GM18858 (cell line): Measurements from ENCODE around the gene NGLY1.

Experiments used
- ATAC-seq: cut with Tn5 transposase; IDR thresholded peaks from one replicate; pipeline ENCODE4 v1.9.1; 2021; ENCODE audit not compliant: unreplicated experiment

NGLY1 gene

GRCh38 chr3:25782938-25783660 lies at the start of gene NGLY1:
TSS of gene NGLY1 (minus strand) at chr3:25783443. CDS start at chr3:25783390, 53 bp downstream.
- ATAC-seq, result peak; percentile 57

GRCh38 chr3:25831578-25831977 lies 48.3 kb upstream of the NGLY1 start:
- peak; percentile 34 for ATAC-seq

DNA sequence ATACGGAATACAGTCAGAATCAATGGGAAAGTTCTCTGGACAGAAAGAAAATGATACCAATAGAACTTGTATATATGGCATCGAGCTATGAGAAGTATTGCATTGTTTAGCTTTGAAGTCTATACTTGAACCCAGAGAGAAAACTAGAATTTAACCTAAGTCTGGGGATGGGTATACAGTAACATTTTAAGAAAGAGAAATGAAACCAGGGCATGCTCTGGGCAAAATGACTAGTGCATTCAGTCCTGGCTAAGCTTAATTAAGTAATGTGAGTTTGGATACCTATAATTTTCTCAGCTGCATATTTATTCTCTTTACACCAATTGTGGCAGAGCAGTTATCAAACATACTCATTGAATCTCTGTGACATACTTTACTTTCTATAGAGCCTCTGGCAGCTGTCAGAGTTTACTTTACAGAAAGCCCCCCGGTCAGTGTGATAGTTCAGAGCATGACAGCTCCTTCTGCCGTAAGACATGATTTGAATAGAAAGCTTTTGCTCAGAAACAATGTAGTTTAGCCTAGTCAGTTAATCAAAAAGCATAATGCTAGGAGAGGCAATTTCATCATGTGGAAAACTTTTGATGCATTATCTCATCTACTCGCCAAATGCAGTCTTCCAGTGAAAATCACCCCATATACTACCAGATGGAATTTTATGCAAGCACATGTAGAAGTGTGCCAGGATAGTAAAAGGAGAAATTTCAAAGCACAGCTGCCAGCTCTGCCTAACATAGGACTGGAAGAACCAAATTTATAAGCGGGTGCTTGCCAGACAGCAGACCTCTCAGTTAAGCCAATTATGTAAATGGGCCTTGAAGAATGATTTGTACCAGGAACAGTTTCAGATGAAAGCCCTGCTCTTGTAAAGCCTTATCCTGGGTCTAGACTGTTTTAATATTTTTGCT lies 47.4 kb upstream of the NGLY1 start:
- no peak for ATAC-seq

DNA sequence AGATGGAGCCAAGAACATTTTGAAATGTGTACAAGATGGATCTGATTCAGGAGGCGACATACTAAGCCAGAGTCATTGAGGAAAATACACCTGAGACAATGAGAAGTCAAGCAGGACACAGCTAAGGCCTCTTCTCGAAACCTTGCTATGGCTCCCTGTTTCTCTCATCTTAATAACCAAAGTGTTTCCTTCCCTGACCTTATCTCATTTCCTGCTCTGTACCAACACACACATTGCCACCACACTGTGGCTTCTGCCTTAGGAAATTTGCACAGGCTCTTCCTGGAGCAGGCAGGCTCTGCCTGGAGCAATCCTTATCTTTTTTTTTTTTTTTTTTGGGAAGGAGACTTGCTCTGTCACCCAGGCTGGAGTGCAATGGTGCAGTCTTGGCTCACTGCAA lies 43.3 kb upstream of the NGLY1 start:
- ATAC-seq, result no peak

GRCh38 chr3:25823314-25823713 lies 40.1 kb upstream of the NGLY1 start:
- ATAC-seq, result no peak

- no peak for ATAC-seq
Measured at GRCh38 chr3:25821746-25822573, 38.7 kb upstream of the NGLY1 start.

GRCh38 chr3:25820816-25821486 lies 37.7 kb upstream of the NGLY1 start:
- no peak for ATAC-seq

- no peak for ATAC-seq
Measured at GRCh38 chr3:25820366-25820765, 37.1 kb upstream of the NGLY1 start.

DNA sequence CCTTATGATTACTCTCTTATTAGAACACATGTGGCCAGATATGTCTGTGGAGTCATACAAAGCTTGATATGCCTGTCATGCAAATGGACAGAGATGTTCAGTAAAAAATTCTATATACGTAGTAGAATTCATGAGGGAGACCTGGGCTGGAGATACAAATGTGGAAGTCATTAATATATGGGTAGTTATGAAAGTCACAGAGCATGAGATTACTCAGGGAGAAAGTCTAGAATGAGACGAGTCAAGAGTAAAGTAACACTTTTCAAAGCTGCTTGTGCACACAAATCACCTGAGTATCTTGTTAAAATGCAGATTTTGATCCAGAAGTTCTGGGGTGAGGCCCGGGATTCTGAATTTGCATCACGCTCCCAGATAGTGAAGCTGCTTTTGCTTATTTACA lies 35.1 kb upstream of the NGLY1 start:
- ATAC-seq, result peak; percentile 30

DNA sequence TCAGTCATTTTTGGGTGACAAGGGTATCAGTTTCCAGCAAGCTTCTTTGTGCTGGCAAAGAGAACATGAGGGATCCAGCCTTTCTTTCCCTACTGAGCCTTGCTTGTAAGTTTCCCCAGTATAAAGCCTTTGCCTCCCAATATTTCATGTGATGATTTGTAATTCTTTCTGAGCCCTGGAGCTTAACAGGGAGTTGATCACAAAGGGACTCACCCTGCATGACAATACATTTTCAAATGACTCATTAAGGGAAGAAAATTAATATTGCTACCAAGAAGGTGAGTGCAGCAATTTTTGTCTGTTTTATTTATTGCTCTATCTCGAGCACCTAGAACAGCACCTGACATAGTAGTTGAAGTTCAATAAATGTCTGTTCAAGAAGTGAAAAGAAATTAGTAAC lies 34.4 kb upstream of the NGLY1 start:
- no peak for ATAC-seq

GRCh38 chr3:25817107-25817506 lies 33.9 kb upstream of the NGLY1 start:
- ATAC-seq, result peak; percentile 51

DNA sequence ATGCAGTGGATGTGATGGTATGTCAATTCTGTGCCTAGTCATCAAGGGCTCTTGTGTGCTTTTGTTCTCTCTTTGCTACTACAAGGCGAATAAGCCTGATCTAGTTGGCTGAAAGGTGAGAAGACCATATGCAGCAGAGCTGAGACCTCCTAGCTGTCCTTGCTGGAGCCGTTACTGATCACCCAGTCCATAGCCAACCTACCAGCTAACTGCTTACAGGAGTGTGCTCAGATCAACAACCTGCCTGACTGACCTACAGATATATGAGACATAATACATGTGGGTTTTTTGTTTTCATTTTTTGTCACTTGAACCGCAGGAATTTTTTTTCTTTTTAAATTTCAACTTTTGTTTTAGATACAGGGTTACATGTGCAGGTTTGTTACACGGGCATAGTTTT lies 29.4 kb upstream of the NGLY1 start:
- ATAC-seq, result no peak

DNA sequence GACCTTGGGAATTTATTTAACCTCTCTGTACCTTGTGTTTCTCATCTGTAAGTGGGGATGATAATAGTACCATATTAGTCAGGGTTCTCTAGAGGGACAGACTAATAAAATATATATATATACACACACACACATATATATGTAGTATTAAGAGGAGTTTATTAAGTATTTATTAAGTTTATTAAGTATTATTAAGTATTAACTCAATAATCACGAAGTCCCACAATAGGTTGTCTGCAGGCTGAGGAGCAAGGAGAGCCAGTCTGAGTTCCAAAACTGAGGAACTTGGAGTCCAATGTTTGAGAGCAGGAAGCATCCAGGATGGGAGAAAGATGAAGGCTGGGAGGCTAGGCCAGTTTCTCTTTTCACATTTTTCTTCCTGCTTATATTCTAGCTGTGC lies 21.4 kb upstream of the NGLY1 start:
- ATAC-seq, result no peak

- ATAC-seq, result no peak
Measured at GRCh38 chr3:25803833-25804232, 20.6 kb upstream of the NGLY1 start.

DNA sequence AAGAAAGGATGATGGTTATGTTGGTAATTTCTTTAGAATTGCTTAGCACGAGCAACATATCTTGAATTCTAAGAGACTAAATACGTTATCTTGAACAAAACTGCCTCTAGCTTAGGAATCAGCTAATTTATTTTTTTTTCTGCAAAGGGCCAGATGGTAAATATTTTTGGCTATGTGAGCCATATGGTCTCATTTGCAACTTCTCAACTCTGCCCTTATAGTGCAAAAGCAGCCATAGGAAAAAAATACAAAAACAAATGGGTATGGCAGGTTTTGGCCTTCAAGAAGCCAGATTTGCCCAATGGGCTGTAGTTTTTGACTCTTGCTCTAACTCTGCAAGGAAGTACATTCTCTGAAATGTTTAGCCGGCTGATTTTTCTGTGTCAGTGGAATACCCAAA lies 18.5 kb upstream of the NGLY1 start:
- ATAC-seq, result no peak

DNA sequence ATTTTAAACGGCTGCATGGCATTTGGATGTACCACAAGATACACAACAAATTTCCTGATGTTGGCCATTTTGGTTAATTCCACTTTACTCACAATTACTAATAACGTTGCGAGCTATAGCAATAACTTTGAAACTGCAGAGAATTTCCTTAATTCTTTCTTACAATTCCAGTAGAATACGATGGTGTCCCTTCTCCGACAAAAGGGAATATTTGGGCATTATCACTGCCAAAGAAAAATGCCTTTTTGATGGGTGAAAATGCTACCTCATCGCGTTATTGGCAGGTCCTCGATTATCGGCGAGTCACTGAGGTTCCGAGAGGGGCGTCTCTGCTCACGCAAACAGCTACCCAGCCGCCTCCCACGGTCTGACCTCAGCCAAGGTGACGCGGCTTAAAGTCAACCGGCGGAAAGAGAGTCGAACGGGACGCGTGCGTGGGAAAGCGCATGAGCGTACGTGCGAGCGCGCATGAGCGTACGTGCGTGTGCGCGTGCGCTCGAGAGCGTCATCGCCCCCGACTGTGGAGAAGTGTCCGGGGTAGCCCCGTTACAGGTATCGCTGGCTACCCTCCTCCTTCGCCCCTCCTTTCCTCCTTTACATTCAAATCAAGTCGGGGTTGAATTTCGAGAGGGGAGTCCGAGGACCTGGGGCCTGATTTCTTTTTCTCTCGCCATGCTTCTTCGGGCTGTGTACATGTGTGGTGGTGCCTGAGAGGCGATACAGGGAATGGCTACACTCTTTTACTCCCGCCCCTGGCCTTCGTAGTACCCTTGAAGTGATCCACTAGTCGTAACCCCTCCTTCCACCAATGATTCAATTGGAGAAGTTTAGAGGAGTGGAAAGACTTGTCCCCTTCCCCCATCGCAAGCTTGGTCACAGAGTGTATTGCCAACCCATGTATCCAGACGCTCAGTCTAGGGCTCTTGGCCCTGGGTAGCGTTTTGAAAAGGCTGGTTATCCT lies 6.6 kb upstream of the NGLY1 start, which contains the start of gene OXSM:
Gene OXSM (plus strand): TSS at position 495 of the 961 bp plus-strand sequence. CDS start 931 bp downstream, outside the sequence.
- ATAC-seq, result peak; percentile 86

- ATAC-seq, result no peak
Measured at GRCh38 chr3:25789209-25789595, 6.0 kb upstream of the NGLY1 start.

DNA sequence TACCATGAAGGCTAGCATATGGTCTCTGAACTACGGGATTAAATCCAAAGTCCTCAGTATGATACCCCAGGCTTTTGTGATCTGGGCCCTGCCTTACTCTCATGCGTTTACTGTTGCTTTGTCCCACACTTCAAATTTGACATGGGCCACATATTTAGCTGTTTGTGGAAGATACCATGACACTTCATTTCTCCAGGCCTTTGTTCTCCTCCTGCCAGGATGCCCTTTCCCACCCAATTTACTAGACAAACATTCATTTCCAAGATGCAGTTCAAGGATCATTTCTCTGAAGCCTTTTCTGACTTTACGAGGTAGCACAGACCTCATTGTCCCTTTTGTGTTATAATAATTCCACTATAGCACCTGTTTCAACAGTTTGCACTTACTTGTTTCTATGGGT lies 4.4 kb upstream of the NGLY1 start:
- no peak for ATAC-seq

DNA sequence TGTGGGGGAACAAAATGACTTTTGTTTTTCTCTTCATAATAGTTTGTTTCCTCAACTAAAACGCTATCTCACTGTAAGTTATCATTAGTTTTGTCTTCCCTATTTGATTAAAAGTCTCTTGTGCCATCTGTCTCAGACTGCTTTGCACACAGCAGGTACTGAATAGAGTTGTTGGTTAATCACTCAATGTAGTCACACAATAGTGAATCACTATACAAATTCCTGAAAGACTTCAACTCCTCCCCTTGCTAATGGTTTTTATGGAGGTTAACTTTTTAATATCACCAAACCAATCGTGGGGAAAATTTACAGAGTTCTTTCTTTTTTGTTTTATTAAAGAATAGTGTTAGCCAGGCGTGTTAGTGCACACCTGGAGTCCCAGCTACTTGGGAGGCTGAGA lies 2.6 kb upstream of the NGLY1 start:
- no peak for ATAC-seq

- ATAC-seq, result no peak
Measured at GRCh38 chr3:25784971-25785370, 1.7 kb upstream of the NGLY1 start.
